OCI-LY1 (cell line): ENCODE results near the gene CRNN.

ENCODE experiments used
- EZH2 ChIP-seq: fragments of 200-600 bp; sonication (generic), shearing (Covaris generic); IDR thresholded peaks from 2 replicates; pipeline ENCODE4 v1.8.0; 2017; ENCODE audit warnings: borderline replicate concordance, mixed run types, mild to moderate bottlenecking, antibody characterized with exemption, low read length, moderate library complexity, mixed read lengths
- TF ChIP-seq, protein P1 (sequence below): fragments of 200-600 bp; sonication (generic), shearing (Covaris generic); IDR thresholded peaks from 2 replicates; pipeline ENCODE4 v1.5.1; 2017; ENCODE audit warnings: mild to moderate bottlenecking, antibody characterized with exemption, low read length, moderate library complexity, mixed read lengths

DNA sequence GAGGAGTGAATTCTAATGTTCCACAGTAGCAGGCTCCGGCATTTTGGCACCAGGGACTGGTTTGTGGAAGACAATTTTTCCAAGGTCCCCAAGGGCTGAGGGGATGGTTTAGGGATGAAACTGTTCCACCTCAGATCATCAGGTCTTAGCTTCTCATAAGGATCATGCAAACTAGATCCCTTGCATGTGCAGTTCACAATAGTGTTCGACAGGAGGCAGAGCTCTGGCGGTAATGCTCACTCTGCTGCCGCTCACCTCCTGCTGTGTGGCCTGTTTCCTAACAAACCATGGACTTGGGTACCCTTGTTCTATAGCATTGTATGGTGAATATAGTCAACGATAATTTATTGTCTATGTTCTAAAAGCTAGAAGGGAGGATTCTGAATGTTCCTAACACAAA, 16.6 kb downstream of the CRNN start:
- TF ChIP-seq, protein P1, sequence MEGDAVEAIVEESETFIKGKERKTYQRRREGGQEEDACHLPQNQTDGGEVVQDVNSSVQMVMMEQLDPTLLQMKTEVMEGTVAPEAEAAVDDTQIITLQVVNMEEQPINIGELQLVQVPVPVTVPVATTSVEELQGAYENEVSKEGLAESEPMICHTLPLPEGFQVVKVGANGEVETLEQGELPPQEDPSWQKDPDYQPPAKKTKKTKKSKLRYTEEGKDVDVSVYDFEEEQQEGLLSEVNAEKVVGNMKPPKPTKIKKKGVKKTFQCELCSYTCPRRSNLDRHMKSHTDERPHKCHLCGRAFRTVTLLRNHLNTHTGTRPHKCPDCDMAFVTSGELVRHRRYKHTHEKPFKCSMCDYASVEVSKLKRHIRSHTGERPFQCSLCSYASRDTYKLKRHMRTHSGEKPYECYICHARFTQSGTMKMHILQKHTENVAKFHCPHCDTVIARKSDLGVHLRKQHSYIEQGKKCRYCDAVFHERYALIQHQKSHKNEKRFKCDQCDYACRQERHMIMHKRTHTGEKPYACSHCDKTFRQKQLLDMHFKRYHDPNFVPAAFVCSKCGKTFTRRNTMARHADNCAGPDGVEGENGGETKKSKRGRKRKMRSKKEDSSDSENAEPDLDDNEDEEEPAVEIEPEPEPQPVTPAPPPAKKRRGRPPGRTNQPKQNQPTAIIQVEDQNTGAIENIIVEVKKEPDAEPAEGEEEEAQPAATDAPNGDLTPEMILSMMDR = peak; percentile 29; the same call in 1 of the 2 replicates
- no peak for TF ChIP-seq EZH2
